ENCODE results near the gene RPUSD1.

Gene RPUSD1

DNA sequence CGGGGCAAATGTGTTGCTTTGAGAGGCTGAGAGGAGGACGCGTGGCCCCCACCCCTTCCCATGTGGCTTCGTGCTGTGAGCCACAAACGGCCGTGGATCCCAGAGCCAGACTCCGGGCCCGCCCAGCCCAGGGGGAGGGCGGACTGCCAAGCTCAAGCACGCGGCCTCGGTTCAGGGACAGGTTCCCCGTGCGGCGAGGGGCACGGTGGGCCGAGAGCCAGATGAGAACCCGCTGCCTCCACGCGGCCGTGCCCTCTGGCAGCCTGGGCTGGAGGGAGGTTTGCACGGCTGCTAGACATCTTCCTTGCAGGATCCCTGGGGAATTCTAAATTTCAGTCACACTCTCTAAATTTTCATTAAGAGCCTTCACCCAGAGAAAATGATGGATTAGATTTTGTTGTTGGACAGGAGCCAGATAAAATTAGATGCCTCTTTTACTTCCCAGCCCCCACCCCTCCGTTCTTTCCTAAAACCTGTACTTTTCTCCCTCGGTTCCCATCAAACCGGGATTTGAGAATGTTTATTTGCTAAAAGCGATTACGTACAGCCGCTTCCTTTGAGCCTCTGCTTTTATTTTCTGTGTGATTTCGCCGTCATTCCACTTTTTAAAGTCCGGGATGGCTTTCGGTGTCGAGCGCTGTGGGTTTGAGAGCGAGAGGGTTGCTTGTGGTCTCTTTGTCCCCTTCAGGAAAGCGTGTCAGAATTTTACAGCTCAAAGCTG lies 37.3 kb upstream of the RPUSD1 start:
- Histone ChIP-seq H3K9me3 (no peaks in the 10 kb centered on the region), H3K4me1 (peaks cover 4% of the 10 kb centered on the region; the same call in 1 of the 2 replicates), H3K36me3 (no peaks in the 10 kb centered on the region), H3K27me3 (peaks cover 17% of the 10 kb centered on the region), H3K4me3 (ENCODE audit: low read depth, low read length) (no peak overlapping the region; the same call in 1 of the 2 replicates)
- peak; percentile 50 for DNase-seq
- TF ChIP-seq, protein P1, sequence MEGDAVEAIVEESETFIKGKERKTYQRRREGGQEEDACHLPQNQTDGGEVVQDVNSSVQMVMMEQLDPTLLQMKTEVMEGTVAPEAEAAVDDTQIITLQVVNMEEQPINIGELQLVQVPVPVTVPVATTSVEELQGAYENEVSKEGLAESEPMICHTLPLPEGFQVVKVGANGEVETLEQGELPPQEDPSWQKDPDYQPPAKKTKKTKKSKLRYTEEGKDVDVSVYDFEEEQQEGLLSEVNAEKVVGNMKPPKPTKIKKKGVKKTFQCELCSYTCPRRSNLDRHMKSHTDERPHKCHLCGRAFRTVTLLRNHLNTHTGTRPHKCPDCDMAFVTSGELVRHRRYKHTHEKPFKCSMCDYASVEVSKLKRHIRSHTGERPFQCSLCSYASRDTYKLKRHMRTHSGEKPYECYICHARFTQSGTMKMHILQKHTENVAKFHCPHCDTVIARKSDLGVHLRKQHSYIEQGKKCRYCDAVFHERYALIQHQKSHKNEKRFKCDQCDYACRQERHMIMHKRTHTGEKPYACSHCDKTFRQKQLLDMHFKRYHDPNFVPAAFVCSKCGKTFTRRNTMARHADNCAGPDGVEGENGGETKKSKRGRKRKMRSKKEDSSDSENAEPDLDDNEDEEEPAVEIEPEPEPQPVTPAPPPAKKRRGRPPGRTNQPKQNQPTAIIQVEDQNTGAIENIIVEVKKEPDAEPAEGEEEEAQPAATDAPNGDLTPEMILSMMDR (IDR thresholded peaks at IDR 0.05; ENCODE audit: low read depth, low read length), result no peak

DNA sequence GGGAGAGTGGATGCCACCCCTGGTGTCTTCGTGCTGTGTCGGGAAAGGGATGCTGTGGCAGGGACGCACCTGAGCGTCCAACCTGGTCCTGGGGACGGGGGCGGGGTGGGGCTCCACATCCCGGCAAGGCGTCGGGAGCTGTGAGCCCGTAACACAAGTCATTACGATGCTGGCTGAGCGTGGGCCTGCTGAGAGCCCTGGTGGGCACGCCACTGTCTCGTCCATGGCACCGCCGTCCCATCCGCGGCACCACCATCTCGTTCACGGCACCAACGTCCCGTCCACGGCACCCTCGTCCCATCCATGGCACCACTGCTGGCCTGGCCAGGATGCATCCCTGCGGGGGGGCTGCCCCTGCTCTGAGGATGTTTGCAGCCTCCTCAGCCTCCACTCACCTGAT lies 36.4 kb upstream of the RPUSD1 start:
- H3K27me3 ChIP-seq, result peaks cover 26% of the 10 kb centered on the region
- no peak overlapping the region for H3K4me3 ChIP-seq (ENCODE audit: low read depth, low read length)
- H3K9me3 ChIP-seq, result no peaks in the 10 kb centered on the region
- TF ChIP-seq, protein P1 (IDR thresholded peaks at IDR 0.05; ENCODE audit: low read depth, low read length), result no peak
- H3K4me1 ChIP-seq, result peaks cover 4% of the 10 kb centered on the region; the same call in 1 of the 2 replicates
- H3K36me3 ChIP-seq, result no peaks in the 10 kb centered on the region
- no peak for DNase-seq

DNA sequence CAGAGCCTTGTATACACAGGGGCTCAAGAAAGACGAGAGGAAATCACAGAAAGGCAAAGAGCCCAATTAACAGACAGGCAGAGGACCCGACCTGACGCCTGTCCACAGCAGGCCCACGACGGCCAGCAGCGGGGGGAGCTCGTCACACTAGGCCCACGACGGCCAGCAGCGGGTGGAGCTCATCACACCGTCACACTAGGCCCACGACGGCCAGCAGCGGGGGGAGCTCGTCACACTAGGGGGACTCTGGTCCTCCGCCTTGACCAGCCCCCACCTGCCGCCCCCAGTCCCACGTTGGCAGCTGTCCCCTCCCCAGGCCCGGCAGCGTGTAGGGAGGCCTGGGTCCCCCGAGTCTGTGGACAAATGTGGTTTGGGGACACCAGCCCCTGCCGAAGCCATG lies 36.0 kb upstream of the RPUSD1 start:
- H3K4me1 ChIP-seq, result peaks cover 4% of the 10 kb centered on the region; the same call in 1 of the 2 replicates
- H3K9me3 ChIP-seq, result no peaks in the 10 kb centered on the region
- H3K27me3 ChIP-seq, result peaks cover 30% of the 10 kb centered on the region
- H3K36me3 ChIP-seq, result no peaks in the 10 kb centered on the region
- DNase-seq, result no peak
- TF ChIP-seq, protein P1 (IDR thresholded peaks at IDR 0.05; ENCODE audit: low read depth, low read length), result no peak
- no peak overlapping the region for H3K4me3 ChIP-seq (ENCODE audit: low read depth, low read length)

DNA sequence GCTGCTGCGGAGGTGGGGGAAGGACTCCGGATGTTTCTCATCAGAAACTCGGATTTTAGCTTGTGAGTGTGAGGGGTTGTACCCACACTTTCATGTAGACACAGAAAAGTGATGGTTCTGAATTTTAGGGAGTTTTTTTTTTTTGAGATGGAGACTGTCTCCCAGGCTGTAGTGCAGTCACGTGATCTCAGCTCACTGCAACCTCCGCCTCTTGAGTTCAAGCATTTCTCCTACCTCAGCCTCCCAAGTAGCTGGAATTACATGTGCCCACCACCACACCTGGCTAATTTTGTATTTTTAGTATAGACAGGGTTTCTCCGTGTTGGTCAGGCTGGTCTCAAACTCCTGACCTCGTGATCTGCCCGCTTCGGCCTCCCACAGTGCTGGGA lies 34.7 kb upstream of the RPUSD1 start:
- peaks cover 40% of the 10 kb centered on the region for H3K27me3 ChIP-seq
- peaks cover 4% of the 10 kb centered on the region; the same call in 1 of the 2 replicates for H3K4me1 ChIP-seq
- DNase-seq, result no peak
- no peaks in the 10 kb centered on the region for H3K36me3 ChIP-seq
- H3K9me3 ChIP-seq, result no peaks in the 10 kb centered on the region
- TF ChIP-seq, protein P1 (IDR thresholded peaks at IDR 0.05; ENCODE audit: low read depth, low read length), result no peak
- no peak overlapping the region for H3K4me3 ChIP-seq (ENCODE audit: low read depth, low read length)

DNA sequence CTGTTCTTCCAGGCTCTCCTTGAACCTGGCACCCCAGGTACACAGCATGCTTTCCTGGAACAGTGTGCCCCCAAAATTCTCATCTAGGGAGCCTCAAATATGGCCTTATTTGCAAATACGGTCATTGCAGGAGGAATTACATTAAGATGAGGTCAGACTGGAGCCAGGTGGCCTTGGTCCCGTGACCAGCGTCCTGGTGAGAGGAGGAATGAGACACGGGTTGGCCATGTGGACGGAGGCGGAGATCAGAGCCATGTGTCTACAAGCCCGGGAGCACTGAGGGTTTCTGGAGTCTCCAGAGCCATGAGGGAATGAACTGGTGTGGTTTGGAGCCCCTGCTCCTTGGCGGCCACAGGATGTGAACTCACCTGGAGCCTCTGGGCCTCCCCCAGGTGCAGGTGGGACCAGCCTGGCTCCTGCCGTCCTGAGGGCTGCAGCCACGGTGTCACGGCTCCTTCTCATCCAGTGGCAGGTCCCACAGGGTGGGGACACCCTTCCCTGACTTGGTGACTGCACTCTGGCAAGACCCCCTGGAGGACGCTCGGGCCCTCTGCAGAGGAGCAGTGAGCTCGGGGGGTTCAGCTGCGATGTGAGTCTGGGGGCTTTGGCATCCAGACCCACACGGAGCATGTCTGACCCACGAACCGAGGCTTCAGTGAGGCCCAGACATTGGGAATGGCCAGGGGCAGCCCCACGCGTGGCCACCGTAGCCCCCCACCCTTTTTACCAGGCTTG lies 34.2 kb upstream of the RPUSD1 start:
- no peak overlapping the region for H3K4me3 ChIP-seq (ENCODE audit: low read depth, low read length)
- H3K27me3 ChIP-seq, result peaks cover 46% of the 10 kb centered on the region
- no peak for DNase-seq
- peaks cover 4% of the 10 kb centered on the region; the same call in 1 of the 2 replicates for H3K4me1 ChIP-seq
- no peaks in the 10 kb centered on the region for H3K9me3 ChIP-seq
- no peaks in the 10 kb centered on the region for H3K36me3 ChIP-seq
- TF ChIP-seq, protein P1 (IDR thresholded peaks at IDR 0.05; ENCODE audit: low read depth, low read length), result no peak

DNA sequence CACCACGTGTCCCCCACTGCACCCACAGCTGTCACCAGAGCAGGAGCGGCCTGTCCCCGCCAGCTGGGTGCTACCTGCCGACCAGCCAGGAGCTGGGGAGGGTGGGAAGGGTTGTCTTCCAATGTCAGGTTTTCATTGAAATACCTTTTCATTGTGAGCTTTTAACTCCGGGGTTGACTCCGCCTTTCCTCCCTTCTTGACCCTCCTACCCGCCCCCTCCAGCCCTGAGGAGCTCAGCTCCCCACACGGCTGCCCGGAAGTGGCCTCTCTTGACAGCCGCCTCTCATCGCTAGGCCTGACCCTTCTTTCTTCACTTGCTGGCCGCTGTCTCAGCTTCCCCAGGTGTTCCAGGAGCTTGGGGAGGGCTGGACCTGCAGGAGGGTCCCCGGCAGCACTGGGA lies 33.6 kb upstream of the RPUSD1 start:
- no peak for DNase-seq

More for the DNA sequence above, 33.6 kb upstream of the RPUSD1 start:
- TF ChIP-seq, protein P1 (IDR thresholded peaks at IDR 0.05; ENCODE audit: low read depth, low read length), result no peak
- H3K4me1 ChIP-seq, result peaks cover 4% of the 10 kb centered on the region; the same call in 1 of the 2 replicates
- H3K4me3 ChIP-seq (ENCODE audit: low read depth, low read length), result no peak overlapping the region
- no peaks in the 10 kb centered on the region for H3K36me3 ChIP-seq
- no peaks in the 10 kb centered on the region for H3K9me3 ChIP-seq
- H3K27me3 ChIP-seq, result peaks cover 52% of the 10 kb centered on the region
